GM12878 (cell line): ENCODE measurements around the gene SOAT2. TPM values are rescaled to one million over a fixed set of nuclear protein-coding genes. Genes with fewer than 3 reads are reported as not detected.

Source experiments
- BMI1 ChIP-seq: fragments of 450-650 bp; IDR thresholded peaks from 2 replicates; pipeline ENCODE4 v1.6.1; 2016; ENCODE audit warnings: mild to moderate bottlenecking, moderate library complexity, borderline replicate concordance
- EED ChIP-seq: sonication (generic); IDR thresholded peaks from 2 replicates; pipeline ENCODE4 v1.6.1; 2016; ENCODE audit warnings: antibody characterized with exemption, low read depth
- FOS ChIP-seq: IDR thresholded peaks from 3 replicates; pipeline ENCODE4 v1.6.1; 2011; ENCODE audit warnings: borderline replicate concordance; ENCODE audit not compliant: insufficient read length; ENCODE audit errors: extremely low read depth
- JUNB ChIP-seq: IDR thresholded peaks from 2 replicates; pipeline ENCODE4 v1.6.1; 2016; ENCODE audit warnings: antibody characterized with exemption, mild to moderate bottlenecking
- MEF2A ChIP-seq: IDR thresholded peaks from 2 replicates; pipeline ENCODE4 v1.6.1; 2011; ENCODE audit warnings: low read depth, mild to moderate bottlenecking, low read length, moderate library complexity; ENCODE audit not compliant: insufficient read depth
- MYB ChIP-seq: fragments of 150-350 bp; IDR thresholded peaks from 2 replicates; pipeline ENCODE4 v1.6.1; 2014; ENCODE audit warnings: mild to moderate bottlenecking, low read depth, low read length, borderline replicate concordance
- NFIC ChIP-seq: IDR thresholded peaks from 2 replicates; pipeline ENCODE4 v1.6.1; 2012; ENCODE audit warnings: low read depth, mild to moderate bottlenecking, inconsistent platforms, low read length, moderate library complexity
- PAX8 ChIP-seq: fragments of 450-650 bp; IDR thresholded peaks from 2 replicates; pipeline ENCODE4 v1.6.1; 2017; ENCODE audit warnings: mild to moderate bottlenecking, moderate library complexity
- PML ChIP-seq: IDR thresholded peaks from 2 replicates; pipeline ENCODE4 v1.6.1; 2012; ENCODE audit warnings: low read length, inconsistent platforms
- POLR2AphosphoS2 ChIP-seq: IDR thresholded peaks from 2 replicates; pipeline ENCODE4 v1.6.1; 2011; ENCODE audit warnings: low read depth, mild to moderate bottlenecking, low read length, improper control_type of control experiment, moderate library complexity
- RB1 ChIP-seq: fragments of 450-650 bp; formaldehyde crosslinking; IDR thresholded peaks from 2 replicates; pipeline ENCODE4 v1.6.1; 2017; ENCODE audit warnings: mild to moderate bottlenecking, borderline replicate concordance
- SP1 ChIP-seq: IDR thresholded peaks from one replicate; pipeline ENCODE4 v1.6.1; 2011; ENCODE audit warnings: low read depth, low read length
- SPI1 ChIP-seq: IDR thresholded peaks from 2 replicates; pipeline ENCODE4 v1.6.1; 2011; ENCODE audit warnings: low read depth, mild to moderate bottlenecking, low read length, moderate library complexity, borderline replicate concordance; ENCODE audit not compliant: insufficient read depth
- SREBF1 ChIP-seq: IDR thresholded peaks from 2 replicates; pipeline ENCODE4 v1.6.1; 2012; ENCODE audit warnings: mild to moderate bottlenecking, low read length
- TCF12 ChIP-seq: IDR thresholded peaks from 2 replicates; pipeline ENCODE4 v1.6.1; 2011; ENCODE audit warnings: low read depth, mild to moderate bottlenecking, low read length
- ZNF274 ChIP-seq: IDR thresholded peaks from one replicate; pipeline ENCODE4 v1.8.0; 2011; ENCODE audit not compliant: insufficient read length, insufficient read depth
- polyA plus RNA-seq, 11 experiments: library from polyadenylated mRNA; depleted of rRNA in 4 of 11; unstranded in 6 of 11; stranded (reverse) in 5 of 11; fragments of >200 nt; fragmentation: Nextera tagmentation in 4 of 11; fragmentation: Illumina TruSeq in 1 of 11; extraction: Ambion mirVana in 4 of 11; extraction: Trizol in 1 of 11; gene quantifications; 1 replicate in 1 of 11; 2 replicates in 10 of 11; pipeline versions ENCODE4 v1.2.1 to v1.2.3, GENCODE V29; 2011 to 2016; ENCODE audit warnings: inconsistent platforms in 2 of 11, missing spikeins in 2 of 11, low read depth in 1 of 11
- total RNA-seq, 4 experiments: library from RNA; depleted of rRNA in 3 of 4; stranded (reverse); fragments of >200 nt in 3 of 4; fragmentation: Illumina TruSeq in 1 of 4; extraction: Trizol in 1 of 4; gene quantifications; 2 replicates each; pipeline versions ENCODE4 v1.2.1 to v1.2.3, GENCODE V29; 2013 to 2021
- TF ChIP-seq, protein P1 (sequence below): fragments of 150-350 bp; IDR thresholded peaks from 2 replicates; pipeline ENCODE4 v1.6.1; 2014; ENCODE audit warnings: mild to moderate bottlenecking, low read depth, low read length
- TF ChIP-seq, protein P2 (sequence below): IDR thresholded peaks from 2 replicates; pipeline ENCODE4 v1.6.1; 2012; ENCODE audit warnings: low read depth, low read length, improper control_type of control experiment
- TF ChIP-seq, protein P3 (sequence below): fragments of 450-650 bp; IDR thresholded peaks from 2 replicates; pipeline ENCODE4 v1.6.1; 2017; ENCODE audit warnings: mild to moderate bottlenecking, moderate library complexity

The SOAT2 gene
- total and polyA plus RNA-seq, 10 of the 15 experiments (the other 5 are each of a cell fraction or from before 2014, with no cell fraction given): 0.08 to 1.7 (median 0.69) TPM

DNA sequence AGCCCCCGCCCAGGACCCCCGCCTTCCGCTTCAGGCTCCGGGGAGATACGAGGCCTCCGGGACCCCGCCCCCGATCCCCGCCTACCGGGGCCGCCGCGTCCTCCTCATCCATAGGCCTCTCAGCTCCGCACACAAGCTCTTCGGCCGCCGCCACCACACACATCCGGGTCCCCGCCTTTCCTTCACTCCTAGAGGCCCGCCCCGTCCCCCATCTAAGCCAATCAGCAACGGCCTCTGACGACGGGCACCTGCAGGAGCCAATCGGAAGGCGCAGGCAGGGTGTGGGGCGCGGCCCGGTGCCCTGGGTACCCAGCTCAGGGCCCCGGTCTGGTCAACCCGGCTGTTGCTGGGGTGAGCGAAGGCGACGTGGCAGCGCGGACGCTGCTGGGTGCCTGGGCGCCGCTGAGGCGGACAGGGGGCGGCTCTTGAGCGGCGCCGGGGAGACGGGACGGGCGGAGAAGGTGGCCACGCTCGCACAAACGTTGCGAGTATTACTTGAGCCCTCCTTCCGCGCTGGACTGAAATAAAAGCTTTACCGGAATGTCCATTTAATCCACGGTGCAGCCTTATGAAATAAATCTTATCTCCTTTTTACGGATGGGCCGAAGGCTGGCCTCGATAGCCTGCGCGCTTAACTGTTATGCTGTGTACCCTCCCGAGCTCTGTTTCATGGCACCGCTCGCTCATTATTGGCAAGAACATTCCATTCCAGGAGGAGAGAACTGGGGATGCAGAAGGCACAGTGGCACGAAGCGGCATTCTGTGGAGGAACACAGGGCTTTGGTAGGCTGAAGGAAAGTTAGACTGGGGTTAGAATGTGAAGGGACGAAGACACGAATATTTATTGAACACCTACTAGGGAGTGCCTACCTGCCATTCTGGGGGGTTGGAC, 23.8 kb upstream of the SOAT2 start, which contains the start of gene SPRYD3 (continued):
- TF ChIP-seq, protein P1, sequence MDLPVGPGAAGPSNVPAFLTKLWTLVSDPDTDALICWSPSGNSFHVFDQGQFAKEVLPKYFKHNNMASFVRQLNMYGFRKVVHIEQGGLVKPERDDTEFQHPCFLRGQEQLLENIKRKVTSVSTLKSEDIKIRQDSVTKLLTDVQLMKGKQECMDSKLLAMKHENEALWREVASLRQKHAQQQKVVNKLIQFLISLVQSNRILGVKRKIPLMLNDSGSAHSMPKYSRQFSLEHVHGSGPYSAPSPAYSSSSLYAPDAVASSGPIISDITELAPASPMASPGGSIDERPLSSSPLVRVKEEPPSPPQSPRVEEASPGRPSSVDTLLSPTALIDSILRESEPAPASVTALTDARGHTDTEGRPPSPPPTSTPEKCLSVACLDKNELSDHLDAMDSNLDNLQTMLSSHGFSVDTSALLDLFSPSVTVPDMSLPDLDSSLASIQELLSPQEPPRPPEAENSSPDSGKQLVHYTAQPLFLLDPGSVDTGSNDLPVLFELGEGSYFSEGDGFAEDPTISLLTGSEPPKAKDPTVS: no peak
- TF ChIP-seq POLR2AphosphoS2 (no peak), JUNB (no peak), TCF12 (0 out of 2 replicates have a peak, but pooled peaks have one; percentile 23), NFIC (no peak), EED (no peak), PAX8 (no peak), BMI1 (no peak), MYB (no peak), FOS (peak; percentile 89), MEF2A (no peak), PML (peak; percentile 63; the same call in 1 of the 2 replicates), SP1 (peak; percentile 98), SREBF1 (no peak), RB1 (no peak; the same call in 1 of the 2 replicates), ZNF274 (no peak), SPI1 (no peak)
- TF ChIP-seq, protein P2, sequence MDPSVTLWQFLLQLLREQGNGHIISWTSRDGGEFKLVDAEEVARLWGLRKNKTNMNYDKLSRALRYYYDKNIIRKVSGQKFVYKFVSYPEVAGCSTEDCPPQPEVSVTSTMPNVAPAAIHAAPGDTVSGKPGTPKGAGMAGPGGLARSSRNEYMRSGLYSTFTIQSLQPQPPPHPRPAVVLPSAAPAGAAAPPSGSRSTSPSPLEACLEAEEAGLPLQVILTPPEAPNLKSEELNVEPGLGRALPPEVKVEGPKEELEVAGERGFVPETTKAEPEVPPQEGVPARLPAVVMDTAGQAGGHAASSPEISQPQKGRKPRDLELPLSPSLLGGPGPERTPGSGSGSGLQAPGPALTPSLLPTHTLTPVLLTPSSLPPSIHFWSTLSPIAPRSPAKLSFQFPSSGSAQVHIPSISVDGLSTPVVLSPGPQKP: no peak
- TF ChIP-seq, protein P3, sequence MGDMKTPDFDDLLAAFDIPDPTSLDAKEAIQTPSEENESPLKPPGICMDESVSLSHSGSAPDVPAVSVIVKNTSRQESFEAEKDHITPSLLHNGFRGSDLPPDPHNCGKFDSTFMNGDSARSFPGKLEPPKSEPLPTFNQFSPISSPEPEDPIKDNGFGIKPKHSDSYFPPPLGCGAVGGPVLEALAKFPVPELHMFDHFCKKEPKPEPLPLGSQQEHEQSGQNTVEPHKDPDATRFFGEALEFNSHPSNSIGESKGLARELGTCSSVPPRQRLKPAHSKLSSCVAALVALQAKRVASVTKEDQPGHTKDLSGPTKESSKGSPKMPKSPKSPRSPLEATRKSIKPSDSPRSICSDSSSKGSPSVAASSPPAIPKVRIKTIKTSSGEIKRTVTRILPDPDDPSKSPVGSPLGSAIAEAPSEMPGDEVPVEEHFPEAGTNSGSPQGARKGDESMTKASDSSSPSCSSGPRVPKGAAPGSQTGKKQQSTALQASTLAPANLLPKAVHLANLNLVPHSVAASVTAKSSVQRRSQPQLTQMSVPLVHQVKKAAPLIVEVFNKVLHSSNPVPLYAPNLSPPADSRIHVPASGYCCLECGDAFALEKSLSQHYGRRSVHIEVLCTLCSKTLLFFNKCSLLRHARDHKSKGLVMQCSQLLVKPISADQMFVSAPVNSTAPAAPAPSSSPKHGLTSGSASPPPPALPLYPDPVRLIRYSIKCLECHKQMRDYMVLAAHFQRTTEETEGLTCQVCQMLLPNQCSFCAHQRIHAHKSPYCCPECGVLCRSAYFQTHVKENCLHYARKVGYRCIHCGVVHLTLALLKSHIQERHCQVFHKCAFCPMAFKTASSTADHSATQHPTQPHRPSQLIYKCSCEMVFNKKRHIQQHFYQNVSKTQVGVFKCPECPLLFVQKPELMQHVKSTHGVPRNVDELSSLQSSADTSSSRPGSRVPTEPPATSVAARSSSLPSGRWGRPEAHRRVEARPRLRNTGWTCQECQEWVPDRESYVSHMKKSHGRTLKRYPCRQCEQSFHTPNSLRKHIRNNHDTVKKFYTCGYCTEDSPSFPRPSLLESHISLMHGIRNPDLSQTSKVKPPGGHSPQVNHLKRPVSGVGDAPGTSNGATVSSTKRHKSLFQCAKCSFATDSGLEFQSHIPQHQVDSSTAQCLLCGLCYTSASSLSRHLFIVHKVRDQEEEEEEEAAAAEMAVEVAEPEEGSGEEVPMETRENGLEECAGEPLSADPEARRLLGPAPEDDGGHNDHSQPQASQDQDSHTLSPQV: no peak
